Liver (tissue), 9 donors: Measurements from ENCODE around the gene RPH3AL. TPM values are rescaled to one million over a fixed set of nuclear protein-coding genes. Genes with fewer than 3 reads are reported as not detected.

Experiments
- DNase-seq: peaks from one replicate; pipeline ENCODE4 v3.0.0-alpha.2; 2017; ENCODE audit warnings: low spot score
- H3K27ac ChIP-seq, 2 donors: one replicate each; pipeline ENCODE4 v1.7.0; 2013; ENCODE audit warnings: inconsistent platforms in 2 of 2, low read length in 2 of 2, control low read depth in 1 of 2, low read depth in 1 of 2, mild to moderate bottlenecking in 1 of 2
- H3K27me3 ChIP-seq, 4 donors: one replicate each; pipeline versions ENCODE4 v1.6.1 to v1.7.0; 2013; ENCODE audit warnings: low read length in 3 of 4, inconsistent platforms in 1 of 4, mild to moderate bottlenecking in 1 of 4, moderate library complexity in 1 of 4; ENCODE audit not compliant: control insufficient read depth in 4 of 4, insufficient read depth in 4 of 4
- H3K36me3 ChIP-seq, 4 donors: one replicate each; pipeline versions ENCODE4 v1.6.1 to v1.7.0; 2013; ENCODE audit warnings: low read length in 3 of 4, mild to moderate bottlenecking in 3 of 4, low read depth in 1 of 4, moderate library complexity in 1 of 4; ENCODE audit not compliant: control insufficient read depth in 4 of 4, insufficient read depth in 3 of 4
- H3K4me1 ChIP-seq, 4 donors: one replicate each; pipeline versions ENCODE4 v1.6.1 to v1.7.0; 2013; ENCODE audit warnings: low read length in 3 of 4, mild to moderate bottlenecking in 3 of 4, moderate library complexity in 1 of 4; ENCODE audit not compliant: control insufficient read depth in 4 of 4, insufficient read depth in 4 of 4
- H3K4me3 ChIP-seq, 3 donors: one replicate each; pipeline versions ENCODE4 v1.6.1 to v1.7.0; 2013; ENCODE audit warnings: low read length in 3 of 3, control low read depth in 1 of 3, low read depth in 1 of 3, mild to moderate bottlenecking in 1 of 3
- H3K9ac ChIP-seq, 2 donors: one replicate each; pipeline ENCODE4 v1.7.0; 2013; ENCODE audit warnings: low read length in 2 of 2, mild to moderate bottlenecking in 2 of 2, moderate library complexity in 2 of 2, control low read depth in 1 of 2, low read depth in 1 of 2
- H3K9me3 ChIP-seq, 4 donors: one replicate each; pipeline versions ENCODE4 v1.6.1 to v1.7.0; 2013; ENCODE audit warnings: low read length in 3 of 4; ENCODE audit not compliant: control insufficient read depth in 4 of 4
- CTCF ChIP-seq: fragments of 150-350 bp; IDR thresholded peaks from 2 replicates; pipeline ENCODE4 v1.5.1; 2017; ENCODE audit warnings: improper control_type of control experiment, low read depth, low read length; ENCODE audit not compliant: missing input control
- EGR1 ChIP-seq, 2 donors: IDR thresholded peaks; 2 replicates each; pipeline ENCODE4 v1.6.1; 2016 to 2018; ENCODE audit warnings: antibody characterized with exemption in 2 of 2, low read depth in 2 of 2
- FOXA2 ChIP-seq: IDR thresholded peaks from 2 replicates; pipeline ENCODE4 v1.6.1; 2016; ENCODE audit warnings: antibody characterized with exemption
- HNF4A ChIP-seq, 2 donors: conservative IDR thresholded peaks; 2 replicates each; pipeline ENCODE4 v1.6.1; 2016; ENCODE audit warnings: antibody characterized with exemption in 2 of 2, mild to moderate bottlenecking in 2 of 2
- HNF4G ChIP-seq: IDR thresholded peaks from 2 replicates; pipeline ENCODE4 v1.6.1; 2016; ENCODE audit warnings: antibody characterized with exemption
- JUND ChIP-seq, 2 donors: IDR thresholded peaks; 2 replicates each; pipeline ENCODE4 v1.6.1; 2016; ENCODE audit warnings: antibody characterized with exemption in 2 of 2
- NR2F2 ChIP-seq: IDR thresholded peaks from 2 replicates; pipeline ENCODE4 v1.6.1; 2016; ENCODE audit warnings: antibody characterized with exemption
- REST ChIP-seq: IDR thresholded peaks from 2 replicates; pipeline ENCODE4 v1.6.1; 2016; ENCODE audit warnings: antibody characterized with exemption, mild to moderate bottlenecking
- RXRA ChIP-seq, 2 donors: IDR thresholded peaks; 2 replicates each; pipeline ENCODE4 v1.6.1; 2017 to 2018; ENCODE audit warnings: antibody characterized with exemption in 2 of 2, mild to moderate bottlenecking in 1 of 2
- SP1 ChIP-seq: IDR thresholded peaks from 2 replicates; pipeline ENCODE4 v1.6.1; 2018; ENCODE audit warnings: antibody characterized with exemption, mild to moderate bottlenecking
- TAF1 ChIP-seq: conservative IDR thresholded peaks from 2 replicates; pipeline ENCODE4 v1.6.1; 2016; ENCODE audit warnings: antibody characterized with exemption, mild to moderate bottlenecking
- YY1 ChIP-seq: IDR thresholded peaks from 2 replicates; pipeline ENCODE4 v1.6.1; 2016; ENCODE audit warnings: antibody characterized with exemption, mild to moderate bottlenecking
- ZBTB33 ChIP-seq: IDR thresholded peaks from 2 replicates; pipeline ENCODE4 v1.6.1; 2016; ENCODE audit warnings: antibody characterized with exemption
- WGBS: extraction: QIAGEN DNeasy Blood & Tissue Kit; methylation state at CpG from one replicate; pipeline ENCODE4 v1.1.7; 2013; 5-methylcytosine and 5-hydroxymethylcytosine counted together
- polyA plus RNA-seq, 2 donors: library from polyadenylated mRNA; stranded (reverse) in 1 of 2; unstranded in 1 of 2; fragments of 200-250 nt in 1 of 2; fragments of >200 nt in 1 of 2; fragmentation: Nextera tagmentation in 1 of 2; extraction: Ambion mirVana in 1 of 2; gene quantifications; one replicate each; pipeline versions ENCODE4 v1.2.1 to v1.2.3, GENCODE V29; 2013 to 2015
- total RNA-seq, 2 donors: library from RNA; depleted of rRNA; stranded (reverse); fragments of >200 nt; gene quantifications; one replicate each; pipeline ENCODE4 v1.2.3, GENCODE V29; 2014
- TF ChIP-seq, protein P1 (sequence below): IDR thresholded peaks from 2 replicates; pipeline ENCODE4 v1.6.1; 2016; ENCODE audit warnings: antibody characterized with exemption
- donor health status: healthy.
- donor health status: healthy.
- donor health status: healthy.
- donor health status: healthy.
- donor health status: healthy.

RPH3AL gene
- total and polyA plus RNA-seq, 4 donors: 8.5 to 52.5 (median 13.9) TPM

- no peaks in the 10 kb centered on the region for H3K9me3 ChIP-seq
- H3K27ac ChIP-seq: no peak overlapping the region
- peaks cover 3 to 12% (median 7%) of the 10 kb centered on the region in 4 donors for H3K4me1 ChIP-seq
- no peak for DNase-seq
- H3K4me3 ChIP-seq: no peak overlapping the region
- no peak overlapping the region for H3K9ac ChIP-seq
- WGBS: 88% methylated on average over 21 of the region's 29 CpGs
- H3K27me3 ChIP-seq: no peaks in the 10 kb centered on the region
- TF ChIP-seq FOXA2: no peak
- no peak for TF ChIP-seq SP1
- TF ChIP-seq NR2F2: no peak
- no peak for TF ChIP-seq REST
- TF ChIP-seq HNF4G: no peak
- TF ChIP-seq TAF1: no peak
- no peak for TF ChIP-seq JUND (IDR thresholded peaks at IDR 0.05)
- TF ChIP-seq EGR1 (IDR thresholded peaks at IDR 0.05; ENCODE audit: low read depth in 2 of 2): no peak
- H3K36me3 ChIP-seq: peaks cover 0 to 5% (median 0%) of the 10 kb centered on the region in 4 donors
Measured at GRCh38 chr17:253091-253846, 99.3 kb downstream of the RPH3AL start.

DNA sequence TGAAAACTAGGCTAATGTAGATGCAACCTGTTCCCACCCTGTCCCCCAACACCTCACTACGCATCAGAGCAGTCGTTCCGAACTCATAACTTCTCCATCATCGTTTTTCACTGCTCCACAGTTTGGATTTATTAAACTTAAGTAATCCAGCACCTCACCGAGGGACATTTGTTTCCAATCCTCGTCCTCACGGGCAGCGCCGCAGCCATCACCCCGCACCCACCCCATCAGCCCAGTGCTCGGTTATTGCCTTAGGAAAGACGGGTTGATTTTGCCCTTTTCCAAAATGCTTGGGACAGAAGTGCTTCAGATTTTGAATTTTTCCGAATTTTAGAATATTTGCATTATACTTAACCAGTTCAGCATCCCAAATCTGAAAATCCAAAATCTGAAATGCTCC is 100.2 kb downstream of the RPH3AL start:
- no peaks in the 10 kb centered on the region for H3K9me3 ChIP-seq
- H3K4me1 ChIP-seq: peaks cover 8 to 21% (median 14%) of the 10 kb centered on the region in 4 donors
- WGBS: 92% methylated on average over 13 of the region's 13 CpGs
- TF ChIP-seq CTCF: no peak
- TF ChIP-seq, protein P1, sequence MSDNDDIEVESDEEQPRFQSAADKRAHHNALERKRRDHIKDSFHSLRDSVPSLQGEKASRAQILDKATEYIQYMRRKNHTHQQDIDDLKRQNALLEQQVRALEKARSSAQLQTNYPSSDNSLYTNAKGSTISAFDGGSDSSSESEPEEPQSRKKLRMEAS: no peak
- no peak for TF ChIP-seq HNF4G
- TF ChIP-seq YY1: no peak
- no peak for TF ChIP-seq NR2F2
- no peak for TF ChIP-seq HNF4A (conservative IDR thresholded peaks at IDR 0.05)
- TF ChIP-seq ZBTB33: no peak
- TF ChIP-seq SP1: no peak
- no peak for TF ChIP-seq RXRA (IDR thresholded peaks at IDR 0.05)
- no peak for TF ChIP-seq TAF1
- no peaks in the 10 kb centered on the region for H3K27me3 ChIP-seq
- no peak overlapping the region for H3K9ac ChIP-seq
- H3K36me3 ChIP-seq: peaks cover 0 to 5% (median 0%) of the 10 kb centered on the region in 4 donors
- H3K27ac ChIP-seq: no peak overlapping the region
- no peak for DNase-seq
- no peak overlapping the region for H3K4me3 ChIP-seq
